Hematopoietic multipotent progenitor cell treated with erythropoietin and hydrocortisone succinate and interleukin-3 and kit ligand, for 15 days (in vitro differentiated cells): ENCODE data around the gene RAMACL.

Source experiments
- DNase-seq: peaks from one replicate; pipeline ENCODE4 v3.0.0-alpha.2; 2015; ENCODE audit warnings: low spot score

The RAMACL gene

DNA sequence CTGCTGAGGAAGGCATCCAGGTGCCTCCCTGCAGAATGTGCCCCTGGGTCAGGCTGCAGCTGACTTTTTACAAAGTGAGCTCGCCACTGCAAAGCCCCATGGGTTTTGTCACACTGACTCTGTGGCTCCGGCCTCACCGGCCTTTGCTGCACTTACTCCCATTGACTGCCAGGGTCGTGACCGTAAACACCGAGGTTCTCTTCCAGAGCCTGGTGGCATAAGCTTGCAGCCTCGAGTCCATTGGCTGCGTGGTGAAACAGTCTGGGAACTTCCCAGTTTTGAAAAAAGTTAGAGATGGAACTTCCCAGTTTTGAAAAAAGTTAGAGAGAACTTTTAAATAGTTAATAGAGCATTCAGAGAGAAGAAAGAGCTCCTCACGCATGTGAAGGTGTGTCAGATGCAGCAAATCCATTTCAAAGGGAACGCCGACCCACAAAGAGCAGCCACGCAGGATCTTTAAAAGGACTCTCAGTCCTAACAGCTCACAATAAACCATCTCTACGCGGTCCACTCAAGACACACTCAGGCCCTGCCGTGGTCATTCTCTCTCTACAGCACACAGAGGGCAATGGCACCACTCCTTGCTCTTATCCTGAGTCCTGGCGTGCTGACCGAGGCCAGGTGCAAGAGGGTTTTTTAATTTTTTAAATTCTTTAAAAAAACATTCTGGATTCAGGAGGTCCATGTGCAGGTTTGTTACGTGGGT lies 12.8 kb downstream of the RAMACL start:
- DNase-seq: no peak

DNA sequence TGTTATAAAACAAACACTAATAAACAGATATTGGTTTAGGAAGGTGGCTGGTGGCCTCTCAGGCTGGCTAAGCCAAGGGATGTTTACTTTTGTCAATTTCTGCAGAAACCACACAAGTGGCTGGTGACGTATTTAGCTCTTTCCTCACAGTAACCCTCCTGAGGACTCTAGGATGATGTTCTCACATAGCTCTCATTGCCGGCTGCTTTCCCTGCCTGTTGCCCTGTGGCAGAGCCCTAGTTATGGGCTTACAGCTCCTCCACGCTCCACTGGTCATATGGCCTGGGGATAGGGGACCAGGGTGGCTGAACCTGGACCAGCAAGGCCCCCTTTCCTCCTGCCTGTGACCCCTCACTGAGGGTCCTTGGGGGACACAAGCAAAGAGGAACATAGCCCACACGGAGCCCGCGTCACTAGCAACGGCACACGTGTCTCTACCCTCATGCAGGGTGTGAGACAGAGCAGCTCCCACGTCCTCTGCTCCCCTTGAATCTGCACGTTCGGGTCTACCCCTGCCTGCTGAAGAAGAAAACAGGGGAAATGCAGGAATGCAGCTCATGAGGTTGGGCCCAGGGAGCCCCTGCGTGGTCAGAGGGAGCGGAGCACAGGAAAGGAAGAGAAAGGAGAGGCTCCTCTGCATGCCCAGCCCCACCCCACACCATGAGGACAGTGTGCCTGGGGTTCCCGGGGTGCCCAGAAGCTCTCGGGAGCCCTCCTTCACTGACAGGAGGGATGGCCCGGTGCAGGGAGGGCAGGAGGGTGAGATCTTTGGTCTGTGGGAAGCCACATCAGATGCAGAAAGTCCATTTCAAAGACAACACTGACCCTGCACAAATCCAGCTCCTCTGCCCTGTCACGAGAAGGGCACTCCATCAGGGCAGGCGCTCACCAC lies 13.9 kb downstream of the RAMACL start:
- DNase-seq: no peak

DNA sequence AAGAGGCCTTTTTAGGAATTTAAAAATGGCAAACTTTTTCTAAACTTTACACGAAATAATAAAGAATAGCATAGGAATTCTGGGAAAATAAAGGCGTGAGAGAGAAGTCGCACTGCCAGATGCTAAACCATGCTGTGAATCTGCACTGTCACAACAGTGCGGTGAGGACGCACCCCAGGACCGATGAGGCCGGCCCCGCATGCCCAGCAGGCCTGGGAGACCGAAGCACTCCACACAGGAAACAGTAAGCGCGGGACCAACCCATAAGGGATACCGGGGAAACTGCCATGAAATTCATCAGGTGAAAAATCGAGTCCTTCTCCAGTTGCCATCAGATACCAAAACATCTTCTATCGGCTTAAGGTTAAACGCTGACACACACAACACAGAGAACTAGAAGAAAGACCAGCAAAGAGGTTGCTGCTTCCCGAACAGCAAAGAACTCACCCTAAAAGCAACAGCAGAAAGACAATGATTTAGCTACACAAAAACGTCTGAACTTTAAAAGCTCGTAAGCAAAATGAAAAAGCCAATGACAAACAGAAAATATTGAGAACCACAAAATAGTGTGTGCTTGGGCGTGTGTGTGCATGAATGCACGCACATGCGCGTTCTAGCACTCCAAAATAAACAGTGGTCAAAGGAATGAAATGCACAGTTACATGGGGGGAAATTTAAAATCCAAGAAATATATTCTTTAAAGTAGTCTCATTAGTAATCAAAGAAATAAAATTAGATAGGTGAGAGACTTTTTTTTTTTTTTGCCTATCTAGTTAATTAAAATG lies 15.4 kb downstream of the RAMACL start:
- DNase-seq: no peak

DNA sequence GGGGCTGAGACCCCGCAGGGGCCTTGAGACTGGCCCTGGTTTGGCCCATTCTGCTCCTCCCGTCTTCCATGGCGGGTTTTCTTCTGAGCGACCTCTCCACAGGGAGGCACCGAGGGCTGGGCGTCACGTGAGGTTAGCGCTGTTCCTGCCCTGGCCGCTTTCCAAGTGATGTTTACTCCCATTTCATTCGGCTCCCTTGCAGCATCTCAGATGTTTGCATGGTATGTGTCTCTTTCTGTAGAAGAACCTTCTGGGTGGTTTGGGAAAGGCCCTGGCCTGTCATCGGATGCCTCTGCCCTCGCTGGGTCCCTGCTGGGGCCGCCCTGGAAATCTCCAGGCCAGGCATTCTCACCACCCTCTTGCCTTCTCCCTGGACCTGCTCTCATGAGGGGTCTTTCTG lies 17.3 kb downstream of the RAMACL start:
- DNase-seq: no peak

DNA sequence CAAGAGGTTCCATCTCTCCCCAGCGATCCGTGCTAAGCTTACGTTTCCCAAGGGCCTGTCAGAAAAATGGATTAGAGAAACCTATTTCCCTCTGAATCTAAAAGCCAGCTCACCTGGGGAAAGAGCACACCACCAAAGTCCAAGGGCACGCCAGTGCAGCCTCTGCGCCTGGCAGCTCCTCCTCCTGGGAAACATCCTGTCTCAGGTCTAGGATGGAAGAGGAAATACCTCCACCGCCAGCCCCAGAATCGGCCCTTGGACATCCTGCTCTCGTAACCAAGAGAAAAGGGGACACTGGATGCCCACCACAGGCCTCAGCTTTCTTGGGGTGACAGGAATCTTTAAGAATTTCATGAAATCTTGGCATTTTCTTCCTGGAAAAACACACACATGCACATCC lies 18.7 kb downstream of the RAMACL start:
- DNase-seq: no peak

DNA sequence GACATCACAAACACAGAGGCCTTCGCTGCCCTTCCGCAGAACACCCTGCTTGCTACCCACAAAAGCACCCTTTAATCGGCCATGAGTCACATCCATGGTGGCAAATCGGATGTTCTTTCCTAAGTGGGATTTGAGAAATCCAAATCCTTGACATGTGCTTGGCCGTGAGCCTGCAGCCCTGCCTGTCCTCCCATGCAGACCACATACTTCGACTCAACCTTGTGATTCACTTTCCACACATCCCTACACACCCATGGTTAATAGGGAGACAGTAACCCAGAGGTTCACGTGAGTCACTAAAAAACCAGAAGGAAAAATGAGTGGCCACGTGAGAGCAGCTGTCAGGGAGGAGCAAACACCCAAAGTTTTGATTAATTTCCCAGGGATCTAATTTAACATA lies 19.4 kb downstream of the RAMACL start:
- DNase-seq: no peak

DNA sequence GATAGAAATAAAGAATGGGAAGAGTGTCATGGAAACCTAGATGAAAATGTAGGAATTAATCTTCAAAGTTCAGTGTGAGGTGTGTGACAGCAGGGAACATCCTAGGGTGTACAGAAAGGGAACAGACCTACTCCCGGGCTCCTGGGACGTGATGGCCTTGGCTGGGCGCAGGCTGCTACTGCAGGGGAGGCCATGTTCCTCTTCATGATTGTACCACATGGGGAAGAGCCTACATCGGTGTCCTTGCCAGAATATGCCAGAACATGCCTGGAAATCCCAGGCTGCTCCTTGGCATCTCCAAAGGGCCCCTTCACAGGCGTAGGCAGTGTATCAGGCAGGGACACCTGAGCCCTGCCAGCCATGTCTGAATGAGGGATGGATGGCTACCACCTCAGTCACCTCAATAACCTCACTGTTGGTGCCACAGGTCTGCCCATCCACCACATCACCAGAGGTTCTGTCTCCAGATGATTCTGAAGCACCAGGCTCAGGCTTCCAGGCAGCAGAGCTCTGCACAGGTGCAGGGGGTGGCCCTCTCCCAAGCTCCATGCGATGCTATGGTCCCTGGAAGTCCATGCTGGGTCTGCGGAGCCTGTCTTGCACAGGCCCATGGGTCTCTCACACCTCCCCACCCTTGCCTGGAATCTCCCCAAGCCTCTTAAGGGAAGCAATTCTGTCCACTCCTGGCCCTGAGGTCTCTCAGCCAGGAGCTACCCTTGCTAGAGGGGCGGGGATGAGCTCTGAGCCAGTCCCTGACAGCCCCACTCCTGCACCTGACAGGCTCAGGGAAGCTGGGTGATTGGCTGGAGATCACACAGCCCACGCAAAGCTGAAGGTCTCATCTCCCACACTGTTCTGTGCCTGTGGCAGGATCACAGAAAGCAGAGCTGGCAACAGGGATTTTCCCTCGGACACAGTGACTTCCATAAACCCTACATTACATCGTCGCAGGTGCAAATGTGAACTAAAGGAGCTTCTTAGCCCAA lies 20.2 kb downstream of the RAMACL start:
- no peak for DNase-seq

DNA sequence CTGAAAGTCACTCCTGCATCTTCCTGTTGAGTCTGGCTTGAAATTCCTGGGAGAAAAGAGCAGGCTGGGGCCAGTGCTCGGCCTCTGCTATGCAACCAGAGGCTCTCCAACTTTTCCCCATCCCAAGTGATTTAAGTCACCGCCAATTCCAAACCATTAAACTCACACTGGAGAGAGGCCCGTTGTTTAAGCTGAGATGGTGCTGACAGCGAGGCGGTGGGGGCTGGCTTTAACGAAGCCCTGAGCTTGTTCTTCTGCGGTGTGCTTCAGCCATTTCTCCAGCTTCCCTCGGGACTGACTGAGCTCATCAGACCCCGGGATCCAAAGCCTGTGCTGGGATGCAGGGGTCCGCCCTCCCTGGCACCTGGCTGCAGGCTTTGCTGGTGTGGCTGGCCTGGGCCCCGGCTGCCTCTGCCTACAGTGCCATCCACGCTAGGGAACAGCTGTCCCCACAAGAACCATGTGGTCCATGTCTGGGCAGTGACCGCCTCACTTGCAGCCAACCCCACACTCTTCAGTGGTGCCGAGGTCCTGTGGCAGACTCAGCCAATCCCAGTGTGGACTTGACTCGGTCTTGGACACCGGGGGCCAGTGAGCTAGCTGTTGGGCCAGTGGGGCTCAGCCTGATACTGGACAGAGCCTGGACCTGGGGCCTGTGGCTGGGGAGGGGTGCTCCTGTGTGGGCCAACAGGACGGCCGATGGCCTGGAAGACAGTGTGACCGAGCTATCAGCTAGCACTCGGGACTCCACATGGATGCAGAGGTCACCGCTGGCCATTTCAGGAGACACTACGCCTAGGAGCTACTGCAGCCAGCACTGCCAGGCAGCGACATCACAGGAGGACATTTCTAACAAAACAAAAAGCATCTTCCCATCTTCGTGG lies 21.2 kb downstream of the RAMACL start:
- no peak for DNase-seq

DNA sequence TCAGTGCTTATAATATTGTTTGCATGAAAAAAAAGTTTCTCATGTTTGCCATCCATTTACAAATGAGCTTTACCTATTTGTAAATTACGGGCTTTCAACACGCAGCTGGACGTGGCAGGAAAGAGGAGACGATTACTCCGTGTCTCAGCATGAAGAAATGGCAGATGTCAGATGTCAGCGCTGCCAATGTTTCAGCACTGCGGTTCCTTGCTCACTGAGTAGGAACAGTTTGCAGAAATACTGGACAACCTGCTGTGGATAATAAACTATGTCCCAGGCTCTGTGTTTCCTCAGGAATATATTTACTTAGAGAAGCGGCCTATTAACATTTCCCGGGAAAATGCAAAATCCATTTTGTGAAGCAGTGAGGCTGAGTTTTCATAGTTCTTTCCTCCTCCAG lies 22.7 kb downstream of the RAMACL start:
- DNase-seq: no peak

DNA sequence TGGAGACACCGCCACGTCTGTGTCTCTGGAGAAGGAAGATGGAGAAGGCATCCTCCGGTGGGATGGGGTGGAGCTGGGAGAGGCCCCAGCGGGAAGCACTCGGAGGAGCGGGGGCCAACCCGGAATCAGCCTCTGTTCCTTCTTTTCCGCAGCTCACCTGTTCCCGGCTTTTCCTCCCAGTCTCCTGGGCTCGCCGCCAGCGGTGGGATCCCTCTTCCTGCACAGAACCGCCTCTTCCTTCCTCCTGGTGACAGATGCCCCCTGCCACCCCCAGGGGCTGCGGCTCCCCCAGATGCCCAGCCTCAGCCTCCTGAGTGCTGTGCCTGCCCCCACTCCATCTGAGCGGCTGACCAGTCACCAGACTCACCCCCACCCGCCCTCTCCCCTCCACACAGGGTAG lies 23.3 kb downstream of the RAMACL start:
- DNase-seq: no peak

DNA sequence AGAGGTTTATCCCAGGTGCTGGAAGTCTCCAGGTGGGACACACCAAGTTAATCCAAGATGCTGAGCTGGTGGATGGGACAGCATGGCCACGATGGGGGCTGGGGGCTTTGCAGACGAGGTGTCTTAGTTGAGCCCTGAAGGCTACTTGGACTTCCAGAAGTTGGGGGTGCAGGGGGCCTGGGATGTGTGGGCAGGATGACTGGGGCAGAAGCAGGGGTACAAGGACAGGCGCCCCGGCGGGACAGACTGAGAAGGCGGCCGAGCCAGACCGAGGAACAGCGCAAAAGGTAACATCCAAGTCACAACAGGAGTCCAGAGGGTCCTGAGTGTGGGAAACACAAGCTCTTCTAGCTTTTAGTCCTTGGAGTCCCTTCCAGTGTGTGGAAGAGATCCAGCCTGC lies 23.8 kb downstream of the RAMACL start:
- DNase-seq: no peak

DNA sequence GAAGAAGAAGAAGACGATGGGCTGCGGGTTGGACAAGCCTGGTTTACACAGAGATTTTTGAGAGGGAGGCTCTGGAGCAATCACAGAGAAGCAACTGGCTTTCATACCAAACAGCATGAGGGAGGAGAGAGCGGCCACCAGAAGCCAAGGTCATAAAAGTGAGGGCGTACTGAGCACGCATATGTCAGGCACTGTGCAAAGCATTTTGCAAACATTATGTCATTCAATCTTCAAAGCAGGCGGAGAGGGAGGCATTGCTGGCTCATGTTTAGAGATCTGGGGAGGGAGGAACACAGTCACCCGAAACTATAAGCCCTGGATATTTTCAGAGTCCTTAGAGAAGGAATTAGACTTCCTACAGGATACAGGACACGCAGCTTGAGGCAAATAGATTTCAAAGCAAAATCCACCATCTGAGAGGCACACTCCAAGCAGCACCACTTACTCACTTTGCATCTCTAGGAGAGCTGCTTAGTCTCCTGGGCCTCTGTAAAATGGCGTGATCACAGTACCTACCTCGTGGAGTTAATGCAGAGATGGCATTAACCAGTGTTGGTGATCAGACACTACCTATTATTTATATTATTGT lies 24.6 kb downstream of the RAMACL start:
- DNase-seq: no peak

DNA sequence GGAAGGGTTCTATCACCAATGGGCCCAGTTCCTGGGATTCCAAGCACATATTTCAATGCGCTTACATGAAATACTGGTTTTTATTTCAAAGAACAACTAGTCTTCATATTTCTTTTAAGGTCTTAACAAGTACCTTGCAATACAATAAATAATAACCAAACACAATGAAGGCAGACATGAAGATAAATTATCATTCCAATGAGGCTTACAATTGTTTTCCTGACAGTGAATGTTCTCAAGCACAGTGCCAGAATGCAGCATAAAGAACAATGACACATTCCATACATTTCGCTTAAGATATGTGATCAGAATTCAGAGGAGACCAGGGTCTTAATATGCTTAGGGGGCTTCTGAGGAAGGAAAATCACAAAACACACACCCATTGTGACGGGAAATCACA lies 26.3 kb downstream of the RAMACL start:
- DNase-seq: no peak

DNA sequence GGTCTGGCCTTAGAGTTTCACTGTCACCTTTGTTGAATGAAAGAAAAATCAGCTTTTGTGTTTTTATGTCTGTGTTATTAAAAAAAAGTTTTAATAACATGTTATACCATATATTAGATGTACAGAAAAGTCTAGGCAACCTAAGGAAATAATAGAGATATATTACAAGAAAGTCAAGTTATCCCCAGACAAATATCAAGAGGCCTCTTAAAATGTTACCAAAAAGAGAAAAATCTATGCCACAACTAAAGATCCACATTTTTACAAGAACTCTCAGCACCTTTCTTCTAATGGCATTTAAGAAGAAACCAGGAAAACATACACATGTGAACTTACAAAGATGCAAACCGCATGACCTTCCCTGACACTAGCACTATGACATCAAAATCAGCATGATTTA lies 26.8 kb downstream of the RAMACL start:
- no peak for DNase-seq

DNA sequence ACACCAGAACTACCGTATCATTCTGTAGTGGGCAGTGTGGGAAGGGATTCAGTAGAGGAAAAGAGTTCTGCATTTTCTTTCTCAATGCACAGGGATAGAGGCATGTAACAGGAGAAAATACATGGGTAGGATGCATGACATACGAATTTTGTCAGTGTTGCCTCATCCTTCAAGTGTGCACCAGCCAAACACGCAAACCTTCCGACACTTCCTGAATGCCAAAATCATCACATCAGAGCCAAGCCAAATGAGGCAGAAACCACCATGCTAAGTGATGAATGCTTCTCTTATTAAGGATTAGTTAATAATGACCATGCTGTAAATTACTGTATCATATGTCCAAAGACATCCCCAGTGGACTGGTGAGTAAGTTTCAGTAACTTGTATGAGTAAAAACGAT lies 27.3 kb downstream of the RAMACL start:
- no peak for DNase-seq

DNA sequence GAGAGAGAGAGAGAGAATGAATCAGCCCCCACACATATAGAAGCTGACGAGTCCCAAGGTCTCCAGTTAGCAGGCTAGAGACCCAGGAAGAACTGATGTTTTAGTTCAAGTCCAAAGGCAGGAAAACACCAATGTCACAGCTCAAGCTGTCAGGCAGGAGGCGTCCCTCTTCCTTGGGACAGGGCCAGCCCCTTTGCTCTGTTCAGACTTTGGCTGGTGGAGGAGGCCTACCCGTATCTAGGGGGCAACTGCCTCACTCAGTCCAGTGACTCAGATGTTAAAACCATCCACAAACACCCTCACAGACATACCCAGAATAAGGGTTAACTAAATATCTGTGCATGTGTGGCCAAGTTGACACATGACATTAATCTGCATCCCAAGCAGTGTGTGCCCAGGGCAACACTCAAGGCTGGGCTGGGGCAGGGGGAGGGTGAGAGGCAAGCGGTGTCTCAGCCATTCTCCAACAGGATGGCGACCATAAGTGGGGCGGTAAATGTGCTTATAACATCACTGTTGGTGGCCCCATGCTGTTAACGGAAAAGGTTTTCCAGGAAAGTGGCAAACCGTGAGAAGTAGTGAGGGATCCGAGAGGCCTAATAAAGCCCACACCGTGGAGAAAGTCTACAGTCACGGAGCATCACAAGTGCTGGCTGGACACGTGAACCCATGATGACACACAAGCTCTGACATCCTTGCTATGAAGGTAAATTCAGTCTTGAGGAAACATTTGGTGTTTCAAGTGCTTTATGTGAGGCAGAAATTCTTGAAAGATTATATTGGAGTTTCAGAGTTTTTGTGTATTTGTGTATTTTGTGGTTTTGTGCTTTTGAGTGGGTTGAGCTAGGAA lies 28.1 kb downstream of the RAMACL start:
- no peak for DNase-seq

DNA sequence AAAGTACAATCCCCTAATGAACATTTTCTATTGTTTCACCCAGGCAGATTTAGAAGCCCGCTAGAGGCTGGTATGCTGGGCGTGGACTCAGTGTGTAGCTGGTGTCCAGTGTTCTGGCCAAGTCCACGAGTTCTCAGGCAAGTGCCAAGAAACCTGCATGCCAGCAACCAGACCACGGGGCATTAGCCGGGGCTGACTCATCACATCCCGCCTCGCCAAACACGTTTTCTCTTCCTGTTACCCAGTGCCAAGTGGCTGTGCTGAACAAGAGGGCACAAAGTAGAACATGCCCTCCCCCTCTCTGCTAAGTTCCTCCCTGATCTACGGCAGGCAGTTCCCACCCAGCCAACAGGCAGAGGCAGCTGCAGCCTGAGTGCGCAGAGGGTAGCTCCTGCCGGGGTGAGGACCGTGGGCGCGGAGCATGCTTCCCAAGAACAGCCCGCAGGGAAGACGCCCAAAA lies 29.6 kb downstream of the RAMACL start:
- DNase-seq: no peak

DNA sequence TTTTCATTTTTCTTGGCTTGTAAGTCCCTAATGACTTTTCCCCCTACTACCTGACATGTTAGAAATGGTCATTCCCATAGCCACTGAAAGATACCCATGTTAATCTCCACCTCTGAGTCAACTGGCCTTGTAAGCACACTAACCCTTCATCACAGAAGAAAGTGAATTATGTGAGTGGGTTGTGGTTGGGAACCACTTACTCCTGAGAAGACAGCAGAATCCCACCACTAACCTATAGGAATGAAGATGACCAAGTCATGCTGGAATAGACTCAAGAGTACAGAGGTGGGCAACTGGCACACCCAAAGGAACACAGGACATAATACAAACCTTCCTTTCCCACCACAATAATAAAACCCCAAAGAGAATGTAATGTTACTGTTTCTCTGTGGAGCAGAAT lies 30.1 kb downstream of the RAMACL start:
- no peak for DNase-seq

DNA sequence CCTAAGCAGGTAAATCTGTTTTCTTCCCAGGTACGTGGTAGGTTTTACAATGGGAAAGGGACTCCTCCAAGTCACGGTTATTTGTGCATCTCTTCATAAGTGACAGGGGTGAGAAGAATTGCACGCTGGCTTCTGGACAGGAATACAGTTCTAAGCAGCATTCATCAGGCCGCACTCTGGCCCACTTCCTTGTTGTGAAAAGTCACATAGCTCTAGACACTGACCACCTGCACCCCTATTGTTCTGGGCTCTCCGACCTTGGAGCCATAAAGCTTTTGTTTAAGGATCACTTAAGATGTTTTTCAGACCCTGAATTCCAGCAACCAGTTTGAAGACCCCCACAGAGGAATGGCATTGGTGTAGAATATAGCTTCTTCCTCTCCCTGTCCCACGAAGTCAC lies 31.4 kb downstream of the RAMACL start:
- no peak for DNase-seq
